Fibroblast of skin of left quadriceps (primary cell): ENCODE data around the gene RAB2B.
"Not testable (repeated sequence)": the region's sequence is repeated elsewhere in the genome, so short reads cannot be mapped to it uniquely, and the experiment has no call there.

Source experiments
- DNase-seq, 2 experiments: peaks; one replicate each; pipeline ENCODE4 v3.0.0-alpha.2; 2013; ENCODE audit warnings: low read depth in 2 of 2

The RAB2B gene

DNA sequence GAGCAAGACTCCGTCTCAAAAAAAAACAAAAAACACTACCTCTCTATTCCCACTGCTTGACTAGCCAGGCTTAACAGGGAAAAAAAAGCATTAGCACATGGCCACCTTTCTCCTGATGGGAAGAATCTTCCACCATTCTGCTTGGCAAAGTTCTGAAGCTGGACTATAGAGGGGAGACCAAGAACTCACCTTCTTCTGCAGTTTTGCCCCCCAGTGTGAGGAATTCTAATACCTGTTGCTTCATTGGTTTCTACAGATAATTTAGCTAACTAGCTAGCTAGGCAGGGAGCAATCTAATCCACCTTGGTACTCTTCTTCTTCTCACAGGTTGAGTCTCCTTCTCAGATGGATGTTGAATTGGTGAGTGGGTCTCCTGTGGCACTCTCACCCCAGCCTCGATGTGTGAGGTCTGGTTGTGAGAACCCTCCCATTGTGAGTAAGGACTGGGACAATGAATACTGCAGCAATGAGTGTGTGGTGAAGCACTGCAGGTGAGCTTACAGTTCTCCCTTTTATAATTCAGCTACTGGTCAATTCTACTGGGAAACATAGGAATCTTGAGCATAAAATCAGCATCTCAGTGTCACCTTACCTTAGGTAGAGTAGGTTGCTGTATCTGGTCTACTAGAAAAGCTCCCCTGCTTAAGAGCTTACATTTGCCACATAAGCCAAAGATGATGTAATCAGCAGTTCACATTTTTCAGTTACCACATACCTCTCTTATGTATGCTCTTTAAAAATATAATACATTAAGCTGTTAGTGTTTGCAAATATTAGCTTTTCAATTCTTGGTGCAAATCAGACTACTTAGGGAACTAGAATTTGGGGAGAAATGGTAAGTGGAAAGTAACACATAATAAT is 18.4 kb upstream of the RAB2B start:
- DNase-seq = no peak

DNA sequence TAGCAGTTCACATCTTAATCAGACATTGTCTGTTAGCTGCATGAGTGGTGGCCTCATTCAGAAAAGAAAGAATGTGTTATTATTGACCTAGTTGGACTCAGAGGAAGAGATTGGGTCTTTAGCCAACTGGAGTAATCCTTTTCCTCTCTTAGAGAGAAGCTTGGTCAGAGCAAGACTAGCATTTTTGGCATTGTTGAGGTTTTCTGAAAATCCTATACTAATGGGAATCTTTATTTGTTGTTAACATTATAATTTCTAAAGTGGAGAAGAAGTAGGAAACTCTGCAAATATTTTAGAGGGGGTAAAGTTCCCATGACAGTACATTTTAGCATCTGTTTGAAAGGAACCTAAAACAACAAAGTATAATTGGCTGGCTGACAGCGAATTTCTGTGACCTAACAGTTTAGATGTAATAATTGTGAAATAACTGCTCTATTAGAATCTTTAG is 9.9 kb upstream of the RAB2B start:
- DNase-seq = peak; percentile 60 to 62

DNA sequence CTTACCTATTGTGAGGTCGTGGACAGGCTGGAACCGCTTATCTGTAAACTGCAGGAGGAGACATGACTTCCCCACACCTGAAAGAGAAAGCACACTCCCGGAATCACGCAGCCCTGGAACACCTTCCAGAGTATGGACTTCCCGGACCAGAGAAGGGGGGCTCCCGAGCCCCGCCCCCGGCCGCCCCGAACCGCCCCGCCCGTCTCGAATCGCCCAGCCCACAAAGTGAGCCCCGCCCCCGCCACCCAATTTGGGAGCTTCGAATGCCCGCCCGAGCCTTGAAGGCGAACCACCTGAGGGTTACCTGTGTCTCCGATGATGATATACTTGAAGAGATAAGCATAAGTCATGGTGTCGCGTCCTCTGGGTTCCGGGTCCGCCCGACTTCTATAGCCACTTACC is 235 bp downstream of the RAB2B start:
- peak in 1 of 2 experiments; percentile 28 for DNase-seq

GRCh38 chr14:21475767-21476522 is 814 bp downstream of the RAB2B start:
- DNase-seq = no peak

DNA sequence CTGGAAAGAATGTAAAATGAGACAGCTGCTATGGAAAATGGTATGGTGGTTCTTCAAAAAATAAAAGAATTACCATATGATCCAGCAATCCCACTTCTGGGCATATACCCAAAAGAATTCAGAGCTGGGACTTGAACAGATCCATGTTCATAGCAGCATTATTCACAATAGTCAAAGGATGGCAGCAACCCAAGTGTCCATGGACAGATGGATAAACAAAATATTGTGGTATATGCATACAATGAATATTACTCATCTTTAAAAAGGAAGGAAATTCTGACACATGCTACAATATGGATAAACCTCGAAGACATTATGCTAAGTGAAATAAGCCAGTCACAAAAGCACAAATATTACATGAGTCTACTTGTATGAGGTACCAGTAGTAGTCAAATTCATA is 9.1 kb downstream of the RAB2B start:
- DNase-seq = peak; percentile 91 to 92

- DNase-seq = peak; percentile 100
Measured at GRCh38 chr14:21455912-21456667, 20.7 kb downstream of the RAB2B start, which contains the start of gene CHD8. Gene CHD8, minus strand, starts transcription at chr14:21456123. Its CDS starts 24,480 bp downstream, at chr14:21431643.

- no peak for DNase-seq
Measured at GRCh38 chr14:21455592-21455911, 21.2 kb downstream of the RAB2B start.

- DNase-seq = no peak
Measured at GRCh38 chr14:21454843-21455544, 21.8 kb downstream of the RAB2B start.

DNA sequence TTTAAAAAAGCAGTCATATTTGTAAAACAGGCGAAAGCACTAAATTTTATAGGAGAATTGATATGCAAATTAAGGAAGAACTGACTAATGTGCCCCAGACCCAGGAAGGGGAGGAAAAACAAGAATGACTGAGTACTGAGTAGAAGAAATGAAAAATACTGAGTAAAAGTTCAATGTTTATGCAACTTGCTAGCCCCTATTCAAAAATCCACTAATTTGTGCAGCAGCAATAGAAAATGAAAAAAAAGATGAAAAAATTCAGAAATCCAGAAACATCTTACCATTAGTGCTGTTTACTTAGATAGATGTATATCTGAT is 26.9 kb downstream of the RAB2B start:
- DNase-seq = no peak

DNA sequence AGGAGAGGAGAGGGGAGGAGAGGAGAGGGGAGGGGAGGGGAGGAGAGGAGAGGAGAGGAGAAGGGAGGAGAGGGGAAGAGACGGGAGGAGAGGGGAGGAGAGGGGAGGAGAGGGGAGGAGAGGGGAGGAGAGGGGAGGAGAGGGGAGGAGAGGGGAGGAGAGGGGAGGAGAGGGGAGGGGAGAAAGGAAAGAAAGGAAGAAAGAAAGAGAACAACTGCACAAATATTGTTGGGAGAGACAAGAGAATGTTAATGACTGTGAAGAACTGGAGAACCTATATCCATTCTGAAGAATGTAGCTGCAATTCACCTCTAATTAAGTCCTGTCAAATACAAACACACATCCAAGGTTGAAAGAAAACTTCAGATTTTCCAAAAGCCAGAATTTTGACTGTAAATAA is 34.1 kb downstream of the RAB2B start:
- DNase-seq = not testable (repeated sequence)

DNA sequence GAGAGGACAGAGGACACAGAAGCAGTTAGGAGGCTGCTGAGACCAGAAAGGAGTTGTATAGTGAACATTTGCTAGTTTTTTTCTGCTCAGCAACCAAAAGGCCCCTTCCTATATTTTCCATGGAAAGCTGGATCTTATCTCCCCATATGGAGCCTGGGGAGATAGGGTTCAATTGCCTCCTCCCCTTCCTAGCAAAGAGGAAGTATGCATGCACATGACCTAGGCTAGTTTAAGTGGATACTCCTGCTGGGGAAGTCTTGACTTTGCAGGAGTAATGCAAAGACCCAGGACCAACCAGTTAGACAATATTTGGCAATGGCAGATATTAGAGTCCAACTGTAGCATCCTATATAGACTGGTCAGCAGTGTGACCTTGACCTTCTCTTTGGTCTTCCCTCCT is 35.9 kb downstream of the RAB2B start:
- DNase-seq = no peak

DNA sequence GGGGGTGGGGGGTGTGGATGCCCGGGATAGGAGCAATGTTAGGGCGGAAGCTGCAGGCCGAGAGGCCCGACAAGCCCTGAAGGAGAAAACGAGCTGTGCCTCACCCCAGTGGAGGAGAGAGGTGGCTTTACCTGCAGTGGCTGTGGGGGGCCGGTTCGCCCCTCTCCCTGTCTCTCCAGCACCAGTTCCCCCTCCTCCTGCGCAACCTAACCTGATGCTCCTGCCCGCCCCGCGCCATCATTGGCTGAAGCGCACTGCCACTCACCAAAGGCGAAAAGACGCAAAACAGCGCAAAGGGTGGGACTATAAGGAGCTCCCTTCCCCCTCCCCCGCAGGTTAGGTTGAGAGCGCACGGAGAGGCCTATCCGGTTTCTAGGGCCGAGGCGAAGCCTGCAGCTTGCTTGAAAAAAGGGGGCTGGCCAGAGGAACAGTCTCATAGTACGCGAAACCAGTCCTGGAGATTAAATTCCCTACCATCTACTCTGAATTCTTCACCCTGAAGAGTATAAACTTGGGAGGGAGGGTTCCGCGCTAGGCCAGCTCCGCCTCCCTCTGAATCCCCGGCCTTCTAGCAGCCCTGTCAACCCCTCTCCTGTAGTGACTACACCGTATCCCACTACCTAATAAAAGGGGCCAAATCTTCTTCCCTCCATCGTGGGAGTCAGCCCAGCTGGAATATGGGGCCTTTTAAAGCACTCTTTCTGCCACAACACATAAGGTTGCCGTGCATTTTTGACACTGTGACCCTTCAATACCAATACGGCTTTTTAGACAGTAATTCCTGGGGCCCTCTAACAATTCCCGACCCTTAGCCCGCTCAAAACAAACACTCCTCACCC is 39.5 kb downstream of the RAB2B start:
- peak; percentile 100 for DNase-seq

- DNase-seq = no peak
Measured at GRCh38 chr14:21436567-21437062, 40.1 kb downstream of the RAB2B start.

DNA sequence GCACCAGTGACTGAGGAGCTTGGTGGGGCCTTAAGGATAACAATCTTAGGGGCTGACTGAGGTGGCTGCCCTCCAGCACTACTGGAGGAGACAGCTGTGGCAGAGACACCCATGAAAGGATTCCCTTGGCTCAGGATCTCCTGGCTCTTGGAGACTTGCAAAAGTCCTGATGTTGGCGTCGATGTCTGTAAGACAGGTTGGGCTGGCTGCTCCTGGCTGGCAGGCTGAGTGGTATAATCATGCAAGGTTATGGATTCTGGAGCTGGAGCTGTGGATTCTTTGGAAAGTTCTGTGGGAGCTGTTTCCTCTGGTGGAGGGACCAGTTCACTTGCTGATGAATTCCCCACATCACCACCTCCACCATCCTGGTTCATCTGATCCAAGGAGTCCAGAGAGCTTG is 45.6 kb downstream of the RAB2B start:
- no peak for DNase-seq

GRCh38 chr14:21428930-21429329 is 47.8 kb downstream of the RAB2B start:
- DNase-seq = no peak

DNA sequence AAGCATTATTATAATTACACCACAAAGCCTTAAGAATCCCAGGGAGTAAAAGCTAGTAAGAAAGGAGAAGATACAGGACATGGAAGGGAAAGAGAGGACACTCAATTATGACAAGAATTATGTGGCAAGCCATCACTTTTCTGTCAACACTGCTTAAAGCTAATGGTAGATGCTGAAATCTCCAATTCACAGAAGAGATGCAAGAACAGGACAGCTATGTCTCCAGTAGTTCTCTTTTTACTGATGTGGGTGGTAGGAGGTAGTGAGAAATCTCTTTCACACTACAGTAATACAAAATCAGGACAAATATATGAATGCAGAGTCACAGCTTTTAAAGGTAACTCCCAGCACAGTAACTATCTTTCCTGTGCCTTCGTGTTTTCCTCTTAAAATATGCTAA is 50.1 kb downstream of the RAB2B start:
- DNase-seq = no peak

- no peak for DNase-seq
Measured at GRCh38 chr14:21419528-21419927, 57.2 kb downstream of the RAB2B start.

DNA sequence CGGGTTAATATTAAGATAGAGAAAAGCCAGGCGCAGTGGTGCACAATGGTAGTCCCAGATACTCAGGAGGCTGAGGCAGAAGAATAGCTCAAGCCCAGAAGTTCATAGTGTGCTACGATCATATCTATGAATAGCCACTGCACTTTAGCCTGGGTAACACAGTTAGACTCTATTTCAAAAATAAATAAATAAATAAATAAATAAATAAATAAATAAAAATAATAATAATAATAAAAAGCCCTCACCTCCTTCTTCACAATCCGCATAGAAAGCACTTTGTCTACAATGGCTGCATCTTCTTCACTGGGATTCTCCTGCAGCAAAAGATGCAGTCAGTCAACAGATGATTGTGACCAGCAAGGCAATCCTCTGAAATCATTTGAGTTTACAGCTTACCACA is 61.4 kb downstream of the RAB2B start:
- no peak for DNase-seq

DNA sequence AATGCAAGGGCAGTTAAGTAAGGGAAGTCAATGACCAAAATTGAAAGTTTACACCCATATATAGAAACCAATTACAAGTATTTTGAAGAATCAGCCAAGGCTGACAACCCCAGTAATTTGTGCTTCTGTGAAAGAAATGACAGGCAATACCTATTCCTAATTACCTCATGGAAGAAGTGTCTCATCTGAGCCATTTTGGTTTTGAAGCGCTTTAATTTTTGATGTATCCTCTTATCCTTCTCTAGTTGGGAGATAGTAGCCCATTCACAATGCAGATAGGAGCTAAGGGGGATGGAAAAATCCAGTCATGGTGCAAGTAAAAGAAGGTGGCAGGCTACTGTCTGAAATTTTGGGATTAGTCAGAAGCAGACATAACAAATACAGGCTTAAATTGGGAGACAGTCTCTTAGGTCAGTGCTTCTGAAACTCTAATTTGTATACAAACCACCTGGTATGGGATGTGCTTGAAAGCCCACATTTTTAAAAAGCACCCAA is 62.6 kb downstream of the RAB2B start:
- no peak for DNase-seq
